NCI-H1092 (cell line): ENCODE data around the gene DBNDD2.
A peak's percentile ranks its signal among the peaks of the same experiment; 100 is the strongest.

Source experiments
- DNase-seq: peaks from one replicate; lab custom pipeline; 2025; lab: John Stamatoyannopoulos, UW

The DBNDD2 gene

GRCh38 chr20:45419188-45420091, 11.4 kb downstream of the DBNDD2 start:
- peak; percentile 94 for DNase-seq

GRCh38 chr20:45420125-45420524, 12.0 kb downstream of the DBNDD2 start:
- no peak for DNase-seq

GRCh38 chr20:45423700-45424099, 15.6 kb downstream of the DBNDD2 start:
- DNase-seq = no peak

- no peak for DNase-seq
These were observed 17.5 kb downstream of the DBNDD2 start for GRCh38 chr20:45425561-45425960.

- DNase-seq = no peak
These were observed 18.4 kb downstream of the DBNDD2 start for GRCh38 chr20:45426320-45427016.

GRCh38 chr20:45427236-45428149, 19.4 kb downstream of the DBNDD2 start:
- no peak for DNase-seq

- DNase-seq = no peak
These were observed 21.5 kb downstream of the DBNDD2 start for GRCh38 chr20:45429618-45430017.

- no peak for DNase-seq
These were observed 24.2 kb downstream of the DBNDD2 start for GRCh38 chr20:45432294-45432693.

GRCh38 chr20:45433316-45433715, 25.2 kb downstream of the DBNDD2 start:
- DNase-seq = no peak

GRCh38 chr20:45433976-45434375, 25.9 kb downstream of the DBNDD2 start:
- no peak for DNase-seq

- DNase-seq = peak; percentile 76
These were observed 28.8 kb downstream of the DBNDD2 start for GRCh38 chr20:45436732-45437485.

- no peak for DNase-seq
These were observed 32.3 kb downstream of the DBNDD2 start for GRCh38 chr20:45440424-45440823.

GRCh38 chr20:45440891-45441685, 33.0 kb downstream of the DBNDD2 start:
- no peak for DNase-seq

GRCh38 chr20:45441746-45442145, 33.7 kb downstream of the DBNDD2 start:
- no peak for DNase-seq

GRCh38 chr20:45444050-45444449, 36.0 kb downstream of the DBNDD2 start:
- DNase-seq = no peak

GRCh38 chr20:45445805-45446562, 37.9 kb downstream of the DBNDD2 start:
- DNase-seq = no peak

GRCh38 chr20:45448270-45448669, 40.2 kb downstream of the DBNDD2 start:
- no peak for DNase-seq

- DNase-seq = no peak
These were observed 41.4 kb downstream of the DBNDD2 start for GRCh38 chr20:45449528-45449927.

- peak; percentile 13 for DNase-seq
These were observed 42.2 kb downstream of the DBNDD2 start for GRCh38 chr20:45450097-45450818.
